ENCODE results near the gene TNNC1. TPM values are rescaled to one million over a fixed set of nuclear protein-coding genes. Genes with fewer than 3 reads are reported as not detected.

TNNC1 gene
- total and polyA plus RNA-seq, 10 of the 15 experiments (the other 5 are each of a cell fraction or from before 2014, with no cell fraction given): 0.13 to 1.3 (median 0.53) TPM; not detected in 2

DNA sequence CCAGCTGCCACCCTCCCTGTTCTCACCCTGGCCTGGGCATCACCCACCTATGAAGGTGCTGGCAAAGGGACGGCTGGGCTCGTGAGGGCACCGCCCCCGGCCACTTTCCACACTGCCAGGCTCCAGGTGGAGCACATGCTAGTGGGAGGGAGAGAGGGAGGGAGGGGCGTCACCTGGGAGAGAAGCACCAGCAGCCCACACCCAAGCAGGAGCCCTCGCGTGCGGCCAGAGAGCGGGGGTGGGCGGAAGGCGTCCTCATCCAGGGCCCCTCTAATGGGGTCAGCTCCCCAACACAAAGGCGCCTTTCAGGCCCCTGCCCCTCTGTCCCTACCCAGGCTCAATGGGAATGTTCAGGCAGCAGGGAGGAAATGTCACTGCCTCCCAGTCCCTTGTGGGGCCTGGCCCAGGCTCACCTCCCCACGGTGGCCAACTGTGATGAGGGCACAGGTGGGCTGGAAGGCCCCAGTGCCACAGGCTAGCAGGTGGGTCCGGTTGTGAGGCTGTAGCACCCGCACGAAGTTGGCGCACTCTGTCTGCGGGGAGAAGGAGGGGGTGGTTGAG is 12.0 kb downstream of the TNNC1 start:
- in situ Hi-C loops (cut with MboI) (no loop called here), intact Hi-C loops (cut with micrococcal nuclease; ENCODE audit: unreplicated experiment) (no loop called here)
- 67% methylated on average over 18 of the region's 18 CpGs for WGBS (ENCODE audit: insufficient coverage, insufficient replicate concordance, low lambda C conversion rate, missing lambda C conversion rate)
- RAD21 ChIA-PET (ENCODE audit: unreplicated experiment): no interaction called here
- H3K36me3 ChIP-seq (ENCODE audit: control insufficient read depth in 2 of 2, insufficient read depth in 2 of 2, low read length in 1 of 2): no peaks in the 10 kb centered on the region
- CTCF ChIA-PET: interaction anchor here (1.2 to 1.4 kb wide), 2 partner anchors 14 to 30 kb away, joined by 3 to 6 read pairs; no protein-coding TSS in a partner anchor
- no peak overlapping the region for H3K4me2 ChIP-seq (ENCODE audit: control insufficient read depth, insufficient read depth)
- H2AFZ ChIP-seq (ENCODE audit: control insufficient read depth, low read depth, low read length): no peak overlapping the region
- no peak for ATAC-seq
- H3K4me3 ChIP-seq: no peak overlapping the region
- no peak for DNase-seq (ENCODE audit: low read depth, low spot score)
- no peaks in the 10 kb centered on the region for H4K20me1 ChIP-seq (ENCODE audit: control insufficient read depth, insufficient read depth)
- SMC1A ChIA-PET (ENCODE audit: uncharacterized antibody, unreplicated experiment): no interaction called here
- BruUV-seq (replicated peaks): no TSS peak
- no peaks in the 10 kb centered on the region for H3K79me2 ChIP-seq (ENCODE audit: control insufficient read depth, insufficient read depth, low read length)
- FAIRE-seq: no peak
- no peaks in the 10 kb centered on the region for H3K4me1 ChIP-seq (ENCODE audit: control insufficient read depth, insufficient read depth, low read length)
- H3K27ac ChIP-seq (ENCODE audit: control insufficient read depth, insufficient read depth): no peak overlapping the region
- TF ChIP-seq SMC3 (IDR thresholded peaks at IDR 0.05; ENCODE audit: borderline replicate concordance, low read length) (no peak), STAT1 (conservative IDR thresholded peaks at IDR 0.05) (no peak), NR2F1 (conservative IDR thresholded peaks at IDR 0.05) (no peak), SUZ12 (IDR thresholded peaks at IDR 0.05; ENCODE audit: unreplicated experiment) (no peak), DPF2 (IDR thresholded peaks at IDR 0.05) (no peak), BACH1 (IDR thresholded peaks at IDR 0.05; ENCODE audit: borderline replicate concordance) (no peak)
- TF ChIP-seq, protein P1, sequence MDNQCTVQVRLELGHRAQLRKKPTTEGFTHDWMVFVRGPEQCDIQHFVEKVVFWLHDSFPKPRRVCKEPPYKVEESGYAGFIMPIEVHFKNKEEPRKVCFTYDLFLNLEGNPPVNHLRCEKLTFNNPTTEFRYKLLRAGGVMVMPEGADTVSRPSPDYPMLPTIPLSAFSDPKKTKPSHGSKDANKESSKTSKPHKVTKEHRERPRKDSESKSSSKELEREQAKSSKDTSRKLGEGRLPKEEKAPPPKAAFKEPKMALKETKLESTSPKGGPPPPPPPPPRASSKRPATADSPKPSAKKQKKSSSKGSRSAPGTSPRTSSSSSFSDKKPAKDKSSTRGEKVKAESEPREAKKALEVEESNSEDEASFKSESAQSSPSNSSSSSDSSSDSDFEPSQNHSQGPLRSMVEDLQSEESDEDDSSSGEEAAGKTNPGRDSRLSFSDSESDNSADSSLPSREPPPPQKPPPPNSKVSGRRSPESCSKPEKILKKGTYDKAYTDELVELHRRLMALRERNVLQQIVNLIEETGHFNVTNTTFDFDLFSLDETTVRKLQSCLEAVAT (IDR thresholded peaks at IDR 0.05): no peak
- TF ChIP-seq, protein P2, sequence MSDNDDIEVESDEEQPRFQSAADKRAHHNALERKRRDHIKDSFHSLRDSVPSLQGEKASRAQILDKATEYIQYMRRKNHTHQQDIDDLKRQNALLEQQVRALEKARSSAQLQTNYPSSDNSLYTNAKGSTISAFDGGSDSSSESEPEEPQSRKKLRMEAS (IDR thresholded peaks at IDR 0.05; ENCODE audit: low read depth, low read length): no peak
- TF ChIP-seq, protein P3, sequence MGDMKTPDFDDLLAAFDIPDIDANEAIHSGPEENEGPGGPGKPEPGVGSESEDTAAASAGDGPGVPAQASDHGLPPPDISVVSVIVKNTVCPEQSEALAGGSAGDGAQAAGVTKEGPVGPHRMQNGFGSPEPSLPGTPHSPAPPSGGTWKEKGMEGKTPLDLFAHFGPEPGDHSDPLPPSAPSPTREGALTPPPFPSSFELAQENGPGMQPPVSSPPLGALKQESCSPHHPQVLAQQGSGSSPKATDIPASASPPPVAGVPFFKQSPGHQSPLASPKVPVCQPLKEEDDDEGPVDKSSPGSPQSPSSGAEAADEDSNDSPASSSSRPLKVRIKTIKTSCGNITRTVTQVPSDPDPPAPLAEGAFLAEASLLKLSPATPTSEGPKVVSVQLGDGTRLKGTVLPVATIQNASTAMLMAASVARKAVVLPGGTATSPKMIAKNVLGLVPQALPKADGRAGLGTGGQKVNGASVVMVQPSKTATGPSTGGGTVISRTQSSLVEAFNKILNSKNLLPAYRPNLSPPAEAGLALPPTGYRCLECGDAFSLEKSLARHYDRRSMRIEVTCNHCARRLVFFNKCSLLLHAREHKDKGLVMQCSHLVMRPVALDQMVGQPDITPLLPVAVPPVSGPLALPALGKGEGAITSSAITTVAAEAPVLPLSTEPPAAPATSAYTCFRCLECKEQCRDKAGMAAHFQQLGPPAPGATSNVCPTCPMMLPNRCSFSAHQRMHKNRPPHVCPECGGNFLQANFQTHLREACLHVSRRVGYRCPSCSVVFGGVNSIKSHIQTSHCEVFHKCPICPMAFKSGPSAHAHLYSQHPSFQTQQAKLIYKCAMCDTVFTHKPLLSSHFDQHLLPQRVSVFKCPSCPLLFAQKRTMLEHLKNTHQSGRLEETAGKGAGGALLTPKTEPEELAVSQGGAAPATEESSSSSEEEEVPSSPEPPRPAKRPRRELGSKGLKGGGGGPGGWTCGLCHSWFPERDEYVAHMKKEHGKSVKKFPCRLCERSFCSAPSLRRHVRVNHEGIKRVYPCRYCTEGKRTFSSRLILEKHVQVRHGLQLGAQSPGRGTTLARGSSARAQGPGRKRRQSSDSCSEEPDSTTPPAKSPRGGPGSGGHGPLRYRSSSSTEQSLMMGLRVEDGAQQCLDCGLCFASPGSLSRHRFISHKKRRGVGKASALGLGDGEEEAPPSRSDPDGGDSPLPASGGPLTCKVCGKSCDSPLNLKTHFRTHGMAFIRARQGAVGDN (IDR thresholded peaks at IDR 0.05): no peak
- POLR2A ChIA-PET: interaction anchor here (0.6 kb wide), 1 partner anchor 434 kb away, joined by 3 read pairs; no protein-coding TSS in a partner anchor
- H3K9me3 ChIP-seq (replicated peaks; ENCODE audit: control insufficient read depth, insufficient read depth, low read length): no peaks in the 10 kb centered on the region
- no peaks in the 10 kb centered on the region for H3K27me3 ChIP-seq (replicated peaks in 1 of 2; ENCODE audit: control insufficient read depth in 2 of 2, insufficient read depth in 2 of 2, low read length in 1 of 2)
- no peak overlapping the region for H3K9ac ChIP-seq (ENCODE audit: control insufficient read depth, insufficient read depth, low read length)
